K562 (cell line): Measurements from ENCODE around the gene NPDC1. TPM values are rescaled to one million over a fixed set of nuclear protein-coding genes. Genes with fewer than 3 reads are reported as not detected.

Experiments used
- CREB5 ChIP-seq: fragments of 250-450 bp; sonication (Bioruptor Pico); IDR thresholded peaks from 2 replicates; pipeline ENCODE4 v1.5.0; 2020; ENCODE audit warnings: mild to moderate bottlenecking
- CREBBP ChIP-seq: IDR thresholded peaks from one replicate; pipeline ENCODE4 v1.6.1; 2012; ENCODE audit warnings: low read depth, mild to moderate bottlenecking, control low read depth, inconsistent platforms, low read length
- CTBP1 ChIP-seq: fragments of 450-650 bp; IDR thresholded peaks from 2 replicates; pipeline ENCODE4 v1.6.1; 2016; ENCODE audit warnings: borderline replicate concordance
- CTCFL ChIP-seq: IDR thresholded peaks from 2 replicates; pipeline ENCODE4 v1.6.1; 2011; ENCODE audit warnings: borderline replicate concordance, low read depth, mild to moderate bottlenecking, moderate library complexity, low read length; ENCODE audit not compliant: insufficient read depth, poor library complexity, severe bottlenecking
- FIP1L1 ChIP-seq: fragments of 200-400 bp; formaldehyde crosslinking; IDR thresholded peaks from 2 replicates; pipeline ENCODE4 v1.6.1; 2018; ENCODE audit warnings: mild to moderate bottlenecking, low read depth, low read length; ENCODE audit not compliant: poor library complexity, severe bottlenecking
- KAT8 ChIP-seq: fragments of 450-650 bp; IDR thresholded peaks from 2 replicates; pipeline ENCODE4 v1.6.1; 2016; ENCODE audit warnings: low read depth, mild to moderate bottlenecking
- KLF10 ChIP-seq: fragments of 250-450 bp; sonication (Bioruptor Pico); IDR thresholded peaks from 2 replicates; pipeline ENCODE4 v1.6.1; 2021; ENCODE audit warnings: matching md5 sums
- MBD2 ChIP-seq: sonication (generic); IDR thresholded peaks from 2 replicates; pipeline ENCODE4 v1.6.1; 2016; ENCODE audit warnings: low read depth, borderline replicate concordance
- POU5F1 ChIP-seq: fragments of 150-350 bp; IDR thresholded peaks from 2 replicates; pipeline ENCODE4 v1.6.1; 2014; ENCODE audit warnings: borderline replicate concordance, low read length, low read depth, mild to moderate bottlenecking; ENCODE audit not compliant: partially characterized antibody
- PRDM10 ChIP-seq: fragments of 450-650 bp; IDR thresholded peaks from 2 replicates; pipeline ENCODE4 v1.6.1; 2018; ENCODE audit not compliant: partially characterized antibody
- RCOR1 ChIP-seq, 2 experiments: IDR thresholded peaks; 2 replicates each; pipeline ENCODE4 v1.6.1; 2012; ENCODE audit warnings: low read depth in 2 of 2, low read length in 2 of 2, borderline replicate concordance in 1 of 2, improper control_type of control experiment in 1 of 2
- YY1 ChIP-seq, 3 experiments: IDR thresholded peaks; 2 replicates each; pipeline ENCODE4 v1.6.1; 2011; ENCODE audit warnings: low read length in 2 of 3, mild to moderate bottlenecking in 2 of 3, moderate library complexity in 2 of 3, borderline replicate concordance in 1 of 3, control low read depth in 1 of 3, low read depth in 1 of 3; ENCODE audit not compliant: insufficient read depth in 3 of 3, insufficient replicate concordance in 2 of 3, control insufficient read depth in 1 of 3, insufficient read length in 1 of 3; ENCODE audit errors: extremely low read depth in 1 of 3
- ZFP91 ChIP-seq: sonication (generic); formaldehyde crosslinking; IDR thresholded peaks from 2 replicates; pipeline ENCODE4 v1.8.0; 2022; ENCODE audit warnings: mild to moderate bottlenecking, missing genetic modification reagents
- ZNF311 ChIP-seq: fragments of 250-450 bp; sonication (Bioruptor Pico); IDR thresholded peaks from 2 replicates; pipeline ENCODE4 v1.4.0; 2020; ENCODE audit warnings: mild to moderate bottlenecking, moderate library complexity
- ZNF76 ChIP-seq: fragments of 250-450 bp; sonication (Bioruptor Pico); IDR thresholded peaks from 2 replicates; pipeline ENCODE4 v1.4.0; 2020; ENCODE audit warnings: mild to moderate bottlenecking, moderate library complexity, borderline replicate concordance
- polyA plus RNA-seq, 8 experiments: library from polyadenylated mRNA; depleted of rRNA in 4 of 8; stranded (reverse) in 5 of 8; unstranded in 3 of 8; fragments of >200 nt; fragmentation: Nextera tagmentation in 2 of 8; fragmentation: Illumina TruSeq in 1 of 8; extraction: Ambion mirVana in 2 of 8; extraction: Trizol in 1 of 8; gene quantifications; 2 replicates each; pipeline versions ENCODE4 v1.2.1 to v1.2.3, GENCODE V29; 2011 to 2014; ENCODE audit warnings: inconsistent platforms in 1 of 8, missing spikeins in 1 of 8
- total RNA-seq, 7 experiments: library from RNA; depleted of rRNA in 6 of 7; stranded (reverse); fragments of >200 nt in 6 of 7; fragmentation: Illumina TruSeq in 2 of 7; extraction: Trizol in 2 of 7; gene quantifications; 2 replicates each; pipeline versions ENCODE4 v1.2.1 to v1.2.3, GENCODE V29; 2011 to 2021; ENCODE audit warnings: low replicate concordance in 1 of 7

Gene NPDC1
- total and polyA plus RNA-seq, 9 of the 15 experiments (the other 6 are each of a cell fraction or from before 2014, with no cell fraction given), result 0.06 to 2.1 (median 0.53) TPM; not detected in 3

- no peak for TF ChIP-seq ZNF76 (CRISPR knock-in tag)
- 0 out of 2 replicates have a peak, but pooled peaks have one; percentile 25 for TF ChIP-seq MBD2
- peak in 1 of 2 experiments; percentile 75; a peak in 2 of 4 replicates for TF ChIP-seq RCOR1 (IDR thresholded peaks at IDR 0.05; ENCODE audit: borderline replicate concordance in 1 of 2, low read depth in 2 of 2, low read length in 2 of 2)
- no peak for TF ChIP-seq CREBBP
- no peak for TF ChIP-seq ZFP91
- TF ChIP-seq YY1 (IDR thresholded peaks at IDR 0.05; ENCODE audit: borderline replicate concordance in 1 of 3, control insufficient read depth in 1 of 3, extremely low read depth in 1 of 3, insufficient read depth in 3 of 3, insufficient read length in 1 of 3, insufficient replicate concordance in 2 of 3, low read depth in 1 of 3, low read length in 2 of 3), result no peak
- no peak for TF ChIP-seq ZNF311 (CRISPR knock-in tag)
- TF ChIP-seq CTBP1, result peak; percentile 51; the same call in 1 of the 2 replicates
- no peak for TF ChIP-seq POU5F1
- peak; percentile 34 for TF ChIP-seq CTCFL
- TF ChIP-seq CREB5 (CRISPR knock-in tag), result no peak
- no peak for TF ChIP-seq FIP1L1
- TF ChIP-seq KLF10 (CRISPR knock-in tag), result no peak
- TF ChIP-seq KAT8, result no peak
- no peak for TF ChIP-seq PRDM10
Observed at GRCh38 chr9:137029058-137029936, 16.7 kb downstream of the NPDC1 start (continued).
